Measurements from ENCODE around the gene TOMM70. TPM values are rescaled to one million over a fixed set of nuclear protein-coding genes. Genes with fewer than 3 reads are reported as not detected.

The TOMM70 gene
- total RNA-seq, 1 donor from 2014 or later, result 29.6 TPM

DNA sequence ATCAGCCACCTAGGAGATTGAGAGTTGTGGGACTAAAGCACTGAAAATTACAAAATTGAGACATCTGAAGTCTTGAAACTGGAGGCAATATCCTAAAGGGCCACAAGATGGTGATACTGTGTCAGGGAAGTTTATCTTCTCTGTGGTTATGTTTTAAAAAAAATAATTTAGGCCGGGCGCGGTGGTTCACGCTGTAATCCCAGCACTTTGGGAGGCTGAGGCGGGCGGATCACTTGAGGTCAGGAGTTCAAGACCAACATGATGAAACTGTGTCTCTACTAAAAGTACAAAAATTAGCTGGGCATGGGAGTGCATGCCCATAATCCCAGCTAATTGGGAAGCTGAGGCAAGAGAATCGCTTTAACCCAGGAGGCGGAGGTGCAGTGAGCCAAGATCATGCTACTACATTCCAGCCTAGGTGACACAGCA is 84.2 kb downstream of the TOMM70 start:
- TF ChIP-seq CTCF (IDR thresholded peaks at IDR 0.05), result peak; percentile 64
- no peaks in the 10 kb centered on the region for H3K4me1 ChIP-seq
- no peaks in the 10 kb centered on the region for H3K27me3 ChIP-seq
- DNase-seq, result no peak
- no peak overlapping the region for H3K27ac ChIP-seq
- H3K4me3 ChIP-seq, result no peak overlapping the region
- peaks cover 48% of the 10 kb centered on the region for H3K36me3 ChIP-seq
- intact Hi-C loops (cut with DNase I), result no loop called here
- H3K9me3 ChIP-seq, result no peaks in the 10 kb centered on the region
- ATAC-seq, result peak; percentile 86

Other genes starting within 250 kb of the TOMM70 start
- 47.4 TPM for gene TBC1D23, start 140.1 kb downstream of the TOMM70 start, total RNA-seq
- gene NIT2, start 66.3 kb downstream of the TOMM70 start, total RNA-seq, result 31.1 TPM
- gene LNP1, start 450 bp upstream of the TOMM70 start, total RNA-seq, result 1.9 TPM
- 15.9 TPM for gene TMEM45A, start 91.5 kb upstream of the TOMM70 start, total RNA-seq
- gene ADGRG7, start 208.5 kb upstream of the TOMM70 start, total RNA-seq, result not detected

Data from upper lobe of right lung (tissue), 1 donor.